ENCODE results near the gene ZSCAN9. TPM values are rescaled to one million over a fixed set of nuclear protein-coding genes. Genes with fewer than 3 reads are reported as not detected.

Gene ZSCAN9
- total and polyA plus RNA-seq, 2 of the 13 experiments (the other 11 are each of a cell fraction or from before 2014, with no cell fraction given), result 14.6 to 17.8 TPM

DNA sequence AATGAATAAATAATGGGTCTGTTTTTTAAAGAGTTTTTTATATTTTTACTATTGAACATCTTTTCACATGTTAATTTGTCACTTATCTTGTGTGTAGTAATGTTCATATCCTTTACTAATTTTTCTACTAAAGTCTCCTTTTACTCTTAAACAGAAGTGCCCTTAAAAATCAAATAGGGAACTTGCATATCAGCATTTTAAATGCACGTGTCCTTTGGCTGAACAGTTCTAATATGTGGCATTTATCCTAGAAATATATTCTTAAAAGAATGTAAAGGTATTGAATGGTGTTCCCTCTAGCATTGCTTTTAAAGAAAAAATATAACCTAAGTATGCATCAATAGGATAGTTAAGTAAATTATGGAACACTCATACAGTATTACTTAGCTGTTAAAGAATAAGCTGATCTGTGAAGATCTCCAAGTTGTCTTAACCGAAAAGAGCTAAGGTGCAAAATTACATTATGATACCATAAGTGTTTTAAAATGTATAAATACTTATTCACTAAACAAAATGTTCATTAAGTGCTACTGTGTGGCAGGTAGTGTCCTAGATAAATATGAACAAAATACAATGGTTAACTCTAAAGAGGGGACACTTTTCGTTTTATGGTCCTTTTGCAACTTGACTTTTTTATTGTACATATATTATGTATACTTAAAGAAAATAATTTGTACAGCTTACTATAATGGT, 55.7 kb downstream of the ZSCAN9 start:
- Histone ChIP-seq H4K20me1 (ENCODE audit: insufficient read depth, low read length) (no peaks in the 10 kb centered on the region), H3K36me3 (replicated peaks in 1 of 2; ENCODE audit: control insufficient read depth in 1 of 2, insufficient read depth in 2 of 2, low read length in 2 of 2) (peaks cover 5 to 26% of the 10 kb centered on the region in 2 experiments), H3K27me3 (ENCODE audit: control insufficient read depth in 1 of 2, insufficient read depth in 2 of 2, low read length in 2 of 2) (no peaks in the 10 kb centered on the region; a peak in 1 of 5 replicates), H3K79me2 (ENCODE audit: insufficient read depth, low read length) (peaks cover 5% of the 10 kb centered on the region), H2AFZ (ENCODE audit: low read length) (peak overlapping the region; percentile 65), H3K4me1 (ENCODE audit: insufficient read depth, low read length) (peaks cover 16% of the 10 kb centered on the region), H3K4me2 (ENCODE audit: low read depth, low read length) (peak overlapping the region; percentile 80), H3K27ac (ENCODE audit: extremely low read length, insufficient read depth, low read length) (no peak overlapping the region), H3K9me3 (ENCODE audit: low read length) (no peaks in the 10 kb centered on the region), H3K9ac (ENCODE audit: insufficient read depth, low read depth, low read length) (peak overlapping the region; percentile 76), H3K4me3 (replicated peaks in 1 of 3; ENCODE audit: insufficient read depth in 1 of 3, low read depth in 2 of 3, low read length in 3 of 3) (peak overlapping the region; percentile 79 to 94 (median 89))
- in situ Hi-C loops (cut with HindIII; ENCODE audit: extremely low pct_ligation_motif_present, low pct_unique_long_range_greater_than_20kb) (no loop called here), intact Hi-C loops (cut with micrococcal nuclease; ENCODE audit: unreplicated experiment) (loop anchor here (1.0 to 5.0 kb wide), 6 partner anchors 28 to 144 kb away; partner anchors contain the start of genes ZKSCAN4 and ZSCAN9)
- no peak for DNase-seq (ENCODE audit: low spot score)
- 45% methylated on average over 3 of the region's 3 CpGs for WGBS (ENCODE audit: low lambda C conversion rate)
- peak; percentile 16; the same call in 1 of the 2 replicates for TF ChIP-seq ZNF383 (CRISPR knock-in tag; IDR thresholded peaks at IDR 0.05; ENCODE audit: borderline replicate concordance)
- 0 out of 2 replicates have a peak, but pooled peaks have one; percentile 60 for TF ChIP-seq ZNF234 (CRISPR knock-in tag; conservative IDR thresholded peaks at IDR 0.05)
- no peak for TF ChIP-seq MED1 (CRISPR knock-in tag; IDR thresholded peaks at IDR 0.05)
- TF ChIP-seq, protein P1, sequence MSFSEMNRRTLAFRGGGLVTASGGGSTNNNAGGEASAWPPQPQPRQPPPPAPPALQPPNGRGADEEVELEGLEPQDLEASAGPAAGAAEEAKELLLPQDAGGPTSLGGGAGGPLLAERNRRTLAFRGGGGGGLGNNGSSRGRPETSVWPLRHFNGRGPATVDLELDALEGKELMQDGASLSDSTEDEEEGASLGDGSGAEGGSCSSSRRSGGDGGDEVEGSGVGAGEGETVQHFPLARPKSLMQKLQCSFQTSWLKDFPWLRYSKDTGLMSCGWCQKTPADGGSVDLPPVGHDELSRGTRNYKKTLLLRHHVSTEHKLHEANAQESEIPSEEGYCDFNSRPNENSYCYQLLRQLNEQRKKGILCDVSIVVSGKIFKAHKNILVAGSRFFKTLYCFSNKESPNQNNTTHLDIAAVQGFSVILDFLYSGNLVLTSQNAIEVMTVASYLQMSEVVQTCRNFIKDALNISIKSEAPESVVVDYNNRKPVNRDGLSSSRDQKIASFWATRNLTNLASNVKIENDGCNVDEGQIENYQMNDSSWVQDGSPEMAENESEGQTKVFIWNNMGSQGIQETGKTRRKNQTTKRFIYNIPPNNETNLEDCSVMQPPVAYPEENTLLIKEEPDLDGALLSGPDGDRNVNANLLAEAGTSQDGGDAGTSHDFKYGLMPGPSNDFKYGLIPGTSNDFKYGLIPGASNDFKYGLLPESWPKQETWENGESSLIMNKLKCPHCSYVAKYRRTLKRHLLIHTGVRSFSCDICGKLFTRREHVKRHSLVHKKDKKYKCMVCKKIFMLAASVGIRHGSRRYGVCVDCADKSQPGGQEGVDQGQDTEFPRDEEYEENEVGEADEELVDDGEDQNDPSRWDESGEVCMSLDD (CRISPR knock-in tag; IDR thresholded peaks at IDR 0.05; ENCODE audit: borderline replicate concordance), result 0 out of 2 replicates have a peak, but pooled peaks have one; percentile 8
- 0 out of 2 replicates have a peak, but pooled peaks have one; percentile 10 for TF ChIP-seq ZSCAN9 (CRISPR knock-in tag; IDR thresholded peaks at IDR 0.05; ENCODE audit: borderline replicate concordance)
- TF ChIP-seq, protein P2, sequence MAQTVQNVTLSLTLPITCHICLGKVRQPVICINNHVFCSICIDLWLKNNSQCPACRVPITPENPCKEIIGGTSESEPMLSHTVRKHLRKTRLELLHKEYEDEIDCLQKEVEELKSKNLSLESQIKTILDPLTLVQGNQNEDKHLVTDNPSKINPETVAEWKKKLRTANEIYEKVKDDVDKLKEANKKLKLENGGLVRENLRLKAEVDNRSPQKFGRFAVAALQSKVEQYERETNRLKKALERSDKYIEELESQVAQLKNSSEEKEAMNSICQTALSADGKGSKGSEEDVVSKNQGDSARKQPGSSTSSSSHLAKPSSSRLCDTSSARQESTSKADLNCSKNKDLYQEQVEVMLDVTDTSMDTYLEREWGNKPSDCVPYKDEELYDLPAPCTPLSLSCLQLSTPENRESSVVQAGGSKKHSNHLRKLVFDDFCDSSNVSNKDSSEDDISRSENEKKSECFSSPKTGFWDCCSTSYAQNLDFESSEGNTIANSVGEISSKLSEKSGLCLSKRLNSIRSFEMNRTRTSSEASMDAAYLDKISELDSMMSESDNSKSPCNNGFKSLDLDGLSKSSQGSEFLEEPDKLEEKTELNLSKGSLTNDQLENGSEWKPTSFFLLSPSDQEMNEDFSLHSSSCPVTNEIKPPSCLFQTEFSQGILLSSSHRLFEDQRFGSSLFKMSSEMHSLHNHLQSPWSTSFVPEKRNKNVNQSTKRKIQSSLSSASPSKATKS (CRISPR knock-in tag; IDR thresholded peaks at IDR 0.05), result 0 out of 2 replicates have a peak, but pooled peaks have one; percentile 62
- TF ChIP-seq, protein P3, sequence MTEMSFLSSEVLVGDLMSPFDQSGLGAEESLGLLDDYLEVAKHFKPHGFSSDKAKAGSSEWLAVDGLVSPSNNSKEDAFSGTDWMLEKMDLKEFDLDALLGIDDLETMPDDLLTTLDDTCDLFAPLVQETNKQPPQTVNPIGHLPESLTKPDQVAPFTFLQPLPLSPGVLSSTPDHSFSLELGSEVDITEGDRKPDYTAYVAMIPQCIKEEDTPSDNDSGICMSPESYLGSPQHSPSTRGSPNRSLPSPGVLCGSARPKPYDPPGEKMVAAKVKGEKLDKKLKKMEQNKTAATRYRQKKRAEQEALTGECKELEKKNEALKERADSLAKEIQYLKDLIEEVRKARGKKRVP (CRISPR knock-in tag; IDR thresholded peaks at IDR 0.05), result 0 out of 4 replicates have a peak, but pooled peaks of 1 of the 2 experiments have one; percentile 17
- TF ChIP-seq USF2 (IDR thresholded peaks at IDR 0.05; ENCODE audit: low read depth, low read length), result no peak
- TF ChIP-seq USF2 (CRISPR knock-in tag; IDR thresholded peaks at IDR 0.05; ENCODE audit: borderline replicate concordance), result no peak; the same call in 1 of the 2 replicates
- POLR2A ChIA-PET, result interaction anchor here (0.9 to 3.2 kb wide), 14 partner anchors 10 to 143 kb away, joined by 3 to 42 read pairs (median 5); partner anchors contain the start of genes ZKSCAN3, ZKSCAN4, ZKSCAN8 and ZSCAN26
- BruUV-seq (replicated peaks), result no TSS peak
- no peak for FAIRE-seq
- ATAC-seq, result no peak
- CTCF ChIA-PET (ENCODE audit: low intra/inter-chr PET ratio, low total read pairs), result interaction anchor here (1.1 kb wide), 1 partner anchor 75 kb away, joined by 3 read pairs; no protein-coding TSS in a partner anchor
